Measurements from ENCODE around the gene PPFIA4.
A peak's percentile ranks its signal among the peaks of the same experiment; 100 is the strongest.
"Not testable (repeated sequence)": the region's sequence is repeated elsewhere in the genome, so short reads cannot be mapped to it uniquely, and the experiment has no call there.

The PPFIA4 gene

DNA sequence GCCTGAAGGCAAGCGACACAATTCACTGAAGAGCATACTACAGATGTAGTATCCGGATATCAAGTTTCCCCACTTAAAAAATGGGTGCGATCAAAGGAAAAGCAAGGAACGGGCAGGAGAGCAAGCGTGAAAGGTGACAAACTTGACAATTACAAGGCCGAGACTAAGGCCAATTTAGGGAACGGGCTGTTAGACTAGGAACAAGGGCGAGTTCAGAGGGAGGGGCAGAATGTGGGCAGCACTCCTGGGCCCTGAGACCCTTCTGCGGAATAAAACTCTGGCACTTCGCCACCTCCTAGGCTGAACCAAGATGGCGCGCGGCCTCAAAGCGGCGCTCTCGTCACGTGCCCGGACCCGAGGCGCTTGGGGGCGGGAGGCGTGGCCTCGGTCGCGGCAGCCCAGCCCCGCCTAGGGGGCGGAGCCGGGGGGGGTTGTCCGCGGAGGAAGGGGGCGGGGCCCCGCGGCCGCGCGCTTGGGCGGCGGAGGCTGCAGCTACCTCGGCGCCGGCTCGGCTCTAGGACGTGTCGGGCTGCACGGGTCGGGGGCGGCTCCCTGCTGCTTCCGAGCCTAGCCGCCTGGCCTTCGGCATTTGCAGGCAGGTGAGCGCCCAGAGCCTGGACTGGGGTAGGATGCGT is at the start of gene PPFIA4:
PPFIA4 (plus strand) TSS at position 461 of the 635 bp plus-strand sequence. CDS start 12,518 bp downstream, outside the sequence.
- peak; percentile 81 to 83 (median 82) for DNase-seq (ENCODE audit: low read depth in 2 of 3, low spot score in 1 of 3)

GRCh38 chr1:202976633-202977032 is 49.7 kb upstream of the PPFIA4 start:
- no peak for DNase-seq (ENCODE audit: low read depth in 2 of 3, low spot score in 1 of 3)

- no peak for DNase-seq (ENCODE audit: low read depth in 2 of 3, low spot score in 1 of 3)
Observed at GRCh38 chr1:202979459-202979858, 46.8 kb upstream of the PPFIA4 start.

GRCh38 chr1:202981939-202982338 is 44.4 kb upstream of the PPFIA4 start:
- no peak for DNase-seq (ENCODE audit: low read depth in 2 of 3, low spot score in 1 of 3)

GRCh38 chr1:202982715-202983430 is 43.4 kb upstream of the PPFIA4 start:
- no peak for DNase-seq (ENCODE audit: low read depth in 2 of 3, low spot score in 1 of 3)

DNA sequence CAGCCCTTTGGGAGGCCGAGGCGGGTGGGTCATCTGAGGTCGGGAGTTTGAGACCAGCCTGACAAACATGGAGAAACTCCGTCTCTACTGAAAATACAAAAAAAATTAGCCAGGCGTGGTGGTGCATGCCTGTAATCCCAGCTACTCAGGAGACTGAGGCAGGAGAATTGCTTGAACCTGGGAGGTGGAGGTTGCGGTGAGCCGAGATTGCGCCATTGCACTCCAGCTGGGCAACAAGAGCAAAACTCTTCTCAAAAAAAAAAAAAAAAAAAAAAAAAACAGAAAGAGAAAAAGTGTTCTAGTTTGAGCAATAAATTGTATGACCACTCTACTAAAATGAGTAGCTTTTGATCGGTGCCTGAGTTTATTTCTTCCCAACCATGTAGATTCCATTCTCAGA is 40.2 kb upstream of the PPFIA4 start:
- not testable (repeated sequence) for DNase-seq (ENCODE audit: low read depth in 2 of 3, low spot score in 1 of 3)

GRCh38 chr1:202987255-202987654 is 39.0 kb upstream of the PPFIA4 start:
- DNase-seq (ENCODE audit: low read depth in 2 of 3, low spot score in 1 of 3) = no peak

DNA sequence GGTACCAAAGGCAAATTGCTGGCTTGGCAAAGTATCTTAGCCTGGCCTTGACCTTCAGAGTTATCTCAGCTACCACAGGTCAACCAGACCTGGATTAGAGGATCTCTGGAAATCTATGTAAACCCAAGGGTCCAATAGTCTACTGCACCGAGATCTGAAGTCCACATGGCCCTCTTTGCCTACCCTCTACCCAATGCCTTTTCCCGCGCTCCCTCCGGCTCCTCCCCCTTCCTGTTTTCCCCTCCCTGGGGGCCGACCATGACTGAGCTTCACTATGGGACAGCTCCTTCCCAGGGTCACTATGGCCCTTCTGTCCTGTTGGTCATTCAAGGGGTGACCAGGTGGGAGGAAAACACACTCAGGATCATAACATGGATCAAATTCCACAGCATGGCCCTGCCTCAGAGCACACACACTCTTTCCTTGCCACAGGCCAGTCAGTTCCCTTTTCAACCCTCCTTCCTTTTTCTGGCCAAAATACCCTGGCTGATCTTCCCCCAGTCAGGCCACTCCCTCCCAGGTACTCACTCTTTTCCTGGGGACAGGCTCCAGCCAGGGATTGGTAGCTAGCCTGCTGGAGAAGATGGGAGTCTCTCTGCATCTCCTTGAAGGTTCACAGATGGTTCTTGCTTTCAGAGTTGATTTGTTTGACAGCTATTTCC is 38.2 kb upstream of the PPFIA4 start:
- no peak for DNase-seq (ENCODE audit: low read depth in 2 of 3, low spot score in 1 of 3)

- no peak for DNase-seq (ENCODE audit: low read depth in 2 of 3, low spot score in 1 of 3)
Observed at GRCh38 chr1:202989879-202990278, 36.4 kb upstream of the PPFIA4 start.

DNA sequence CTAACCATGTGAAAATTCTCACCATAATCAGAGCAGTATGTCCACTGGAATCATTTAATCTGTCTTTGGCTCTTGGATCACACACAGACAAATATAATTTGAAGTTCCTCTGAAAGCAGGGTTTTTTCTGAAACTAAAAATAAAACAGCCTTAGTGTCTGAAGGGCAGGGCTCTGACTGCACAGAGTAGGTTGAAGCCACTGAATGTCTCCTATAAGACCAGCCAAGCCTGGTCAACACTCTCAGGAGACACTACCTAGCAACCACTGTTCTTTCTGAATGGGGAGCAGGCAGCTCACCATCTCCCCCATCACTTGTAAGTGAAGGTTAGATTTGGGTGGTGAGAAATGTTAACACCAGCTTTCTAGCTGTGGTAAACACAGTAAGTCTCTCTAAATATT is 35.2 kb upstream of the PPFIA4 start:
- no peak for DNase-seq (ENCODE audit: low read depth in 2 of 3, low spot score in 1 of 3)

DNA sequence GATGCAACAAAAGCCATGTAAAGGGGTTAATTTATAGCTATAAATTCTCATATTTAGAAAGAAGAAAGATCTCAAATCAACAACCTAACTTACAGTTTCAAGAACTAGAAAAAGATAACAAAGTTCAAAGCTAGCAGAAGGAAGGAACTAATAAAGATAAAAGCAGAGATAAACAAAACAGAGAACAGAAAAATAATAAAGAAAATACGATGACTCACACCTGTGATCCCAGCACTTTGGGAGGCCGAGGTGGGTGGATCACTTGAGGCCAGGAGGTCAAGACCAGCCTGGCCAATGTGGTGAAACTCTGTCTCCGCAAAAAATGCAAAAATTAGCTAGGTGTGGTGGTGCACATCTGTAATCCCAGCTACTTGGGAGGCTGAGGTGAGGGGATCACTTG is 31.5 kb upstream of the PPFIA4 start:
- no peak for DNase-seq (ENCODE audit: low read depth in 2 of 3, low spot score in 1 of 3)

GRCh38 chr1:202998836-202999750 is 27.2 kb upstream of the PPFIA4 start:
- peak; percentile 23 to 78 (median 46) for DNase-seq (ENCODE audit: low read depth in 2 of 3, low spot score in 1 of 3)

DNA sequence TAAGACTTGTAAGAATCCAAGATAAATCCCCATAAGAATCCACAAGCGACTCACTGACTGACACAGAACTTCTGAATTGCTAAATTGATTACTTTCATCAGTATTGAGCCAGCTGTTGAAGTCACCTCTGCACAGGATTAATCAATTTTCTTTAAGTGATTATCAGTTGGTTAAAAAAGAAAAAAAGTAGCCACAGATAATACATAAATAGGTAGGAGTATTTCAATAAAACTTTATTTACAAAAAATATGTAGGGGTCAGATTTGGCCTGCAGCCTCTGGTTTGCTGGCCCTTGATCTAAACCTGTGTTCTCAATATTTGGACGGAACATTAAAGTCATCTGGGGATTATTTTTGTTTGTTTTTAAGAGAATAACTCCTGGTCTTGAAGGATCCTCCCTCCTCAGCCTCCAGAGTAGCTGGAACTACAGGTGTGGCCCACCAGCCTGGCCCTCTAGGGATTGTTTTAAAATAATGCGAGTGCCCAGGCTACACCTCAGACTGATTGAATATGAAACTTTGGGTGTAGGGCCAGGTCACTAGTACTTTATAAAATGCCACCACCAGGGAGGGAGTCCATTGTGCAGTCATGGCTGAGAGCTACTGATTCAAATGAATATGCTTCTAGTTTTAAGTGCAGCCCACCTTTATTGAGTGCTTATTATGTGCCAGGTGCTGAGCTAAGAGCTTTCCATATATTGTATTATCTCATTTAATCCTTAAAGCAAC is 25.9 kb upstream of the PPFIA4 start:
- DNase-seq (ENCODE audit: low read depth in 2 of 3, low spot score in 1 of 3) = no peak

GRCh38 chr1:203001986-203002385 is 24.3 kb upstream of the PPFIA4 start:
- DNase-seq (ENCODE audit: low read depth in 2 of 3, low spot score in 1 of 3) = no peak

DNA sequence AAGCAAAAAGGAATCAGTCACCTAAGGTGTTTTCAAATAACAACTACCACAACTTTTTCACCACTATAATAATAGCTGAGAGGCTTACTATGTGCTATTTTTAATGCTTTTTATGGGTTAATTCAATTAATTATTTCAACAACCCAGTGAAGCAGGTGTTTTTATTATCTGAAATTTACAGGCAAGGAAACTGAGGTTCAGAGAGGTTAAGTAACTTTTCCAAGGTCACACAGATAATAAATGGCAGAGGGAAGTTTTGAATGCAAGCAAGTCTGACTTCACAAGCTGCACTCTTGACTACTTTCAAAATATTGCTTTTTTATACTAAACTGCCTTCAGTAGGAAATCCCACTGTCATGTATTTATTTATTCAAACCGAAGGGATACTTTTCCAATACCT is 23.3 kb upstream of the PPFIA4 start:
- no peak for DNase-seq (ENCODE audit: low read depth in 2 of 3, low spot score in 1 of 3)

GRCh38 chr1:203005395-203006142 is 20.7 kb upstream of the PPFIA4 start:
- DNase-seq (ENCODE audit: low read depth in 2 of 3, low spot score in 1 of 3) = not testable (repeated sequence)

DNA sequence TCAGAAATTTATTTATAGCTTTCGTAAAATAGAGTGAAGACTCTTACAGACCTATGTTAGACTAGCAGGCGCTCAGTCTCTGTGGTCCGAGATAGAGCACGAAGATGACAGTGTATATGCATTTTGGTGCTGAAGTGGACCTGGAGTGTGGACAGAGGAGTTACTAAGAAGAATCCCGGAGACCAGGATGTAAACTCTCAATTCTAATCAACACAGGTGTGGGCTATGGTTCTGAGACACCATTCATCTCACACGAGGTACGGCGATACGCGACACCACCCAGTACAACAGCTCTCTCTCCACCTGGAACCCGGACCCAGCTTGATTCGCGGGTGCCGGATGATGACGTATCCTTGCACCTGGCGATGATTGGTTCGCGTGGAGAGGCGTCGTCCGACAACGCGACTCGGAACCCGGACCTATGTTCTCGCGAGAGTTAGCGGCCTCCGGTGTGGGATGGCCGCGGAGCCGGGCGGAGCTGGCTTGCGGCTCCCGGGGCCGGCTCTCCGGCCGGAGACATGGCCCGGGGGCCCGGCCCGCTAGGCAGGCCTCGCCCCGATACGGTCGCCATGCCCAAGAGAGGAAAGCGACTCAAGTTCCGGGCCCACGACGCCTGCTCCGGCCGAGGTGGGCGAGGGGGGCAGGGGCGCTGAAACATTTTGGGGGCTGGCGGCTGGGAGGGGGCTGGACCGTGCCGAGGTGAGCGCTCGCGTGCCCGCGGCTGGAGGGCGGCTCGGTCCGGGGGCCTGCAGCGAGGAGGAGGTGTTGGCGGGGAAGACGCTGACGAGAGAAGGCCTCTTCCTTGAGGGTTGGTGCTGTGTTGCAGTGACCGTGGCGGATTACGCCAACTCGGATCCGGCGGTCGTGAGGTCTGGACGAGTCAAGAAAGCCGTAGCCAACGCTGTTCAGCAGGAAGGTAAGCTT is 19.1 kb upstream of the PPFIA4 start, which contains the start of gene TMEM183A:
TMEM183A (plus strand) TSS at position 427 of the 924 bp plus-strand sequence; CDS start at position 519, 92 bp downstream.
- DNase-seq (ENCODE audit: low read depth in 2 of 3, low spot score in 1 of 3) = peak; percentile 90 to 96 (median 91)

- no peak for DNase-seq (ENCODE audit: low read depth in 2 of 3, low spot score in 1 of 3)
Observed at GRCh38 chr1:203009185-203009584, 17.1 kb upstream of the PPFIA4 start.

GRCh38 chr1:203011582-203011981 is 14.7 kb upstream of the PPFIA4 start:
- DNase-seq (ENCODE audit: low read depth in 2 of 3, low spot score in 1 of 3) = no peak

Measured in stimulated activated CD4-positive, alpha-beta T cell treated with anti-CD3 and anti-CD28 coated beads, Interleukin-12 subunit alpha, Interleukin-12 subunit beta, amount 100 ng/mL, for 48 hours (primary cell).